ACHN (cell line): Measurements from ENCODE around the gene QPCTL.
"Not testable (repeated sequence)": the region's sequence is repeated elsewhere in the genome, so short reads cannot be mapped to it uniquely, and the experiment has no call there.

Source experiments
- DNase-seq: peaks from one replicate; pipeline ENCODE4 v3.0.0-alpha.2; 2015
- in situ Hi-C: cut with HindIII; loops from 2 replicates; pipeline ENCODE4 v1.10.0; 2017; ENCODE audit warnings: low sequenced_read_pairs, low pct_ligation_motif_present, low pct_unique_long_range_greater_than_20kb

QPCTL gene

GRCh38 chr19:45670670-45671453, 21.6 kb upstream of the QPCTL start:
- peak; percentile 61 for DNase-seq
- in situ Hi-C loops = no loop called here

GRCh38 chr19:45674946-45675345, 17.5 kb upstream of the QPCTL start:
- no peak for DNase-seq
- in situ Hi-C loops = no loop called here

DNA sequence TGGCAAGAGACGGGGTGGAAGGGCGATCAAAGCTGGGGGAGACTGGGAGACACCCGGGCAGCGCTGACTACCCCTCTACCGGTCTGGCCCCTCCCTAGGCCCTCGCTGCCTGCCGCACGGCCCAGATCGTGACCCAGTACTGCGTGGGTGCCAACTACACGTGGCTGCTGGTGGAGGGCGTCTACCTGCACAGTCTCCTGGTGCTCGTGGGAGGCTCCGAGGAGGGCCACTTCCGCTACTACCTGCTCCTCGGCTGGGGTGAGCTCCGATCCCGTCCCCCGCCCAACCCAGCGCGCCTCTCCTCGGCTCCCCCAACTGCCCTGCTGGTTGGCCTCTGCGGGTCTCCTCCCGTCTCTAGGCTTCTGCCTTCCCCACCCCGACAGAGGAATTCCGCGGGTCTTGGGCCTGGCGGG, 15.6 kb upstream of the QPCTL start:
- in situ Hi-C loops = no loop called here
- no peak for DNase-seq

GRCh38 chr19:45677351-45678230, 14.9 kb upstream of the QPCTL start:
- peak; percentile 87 for DNase-seq
- in situ Hi-C loops = no loop called here

DNA sequence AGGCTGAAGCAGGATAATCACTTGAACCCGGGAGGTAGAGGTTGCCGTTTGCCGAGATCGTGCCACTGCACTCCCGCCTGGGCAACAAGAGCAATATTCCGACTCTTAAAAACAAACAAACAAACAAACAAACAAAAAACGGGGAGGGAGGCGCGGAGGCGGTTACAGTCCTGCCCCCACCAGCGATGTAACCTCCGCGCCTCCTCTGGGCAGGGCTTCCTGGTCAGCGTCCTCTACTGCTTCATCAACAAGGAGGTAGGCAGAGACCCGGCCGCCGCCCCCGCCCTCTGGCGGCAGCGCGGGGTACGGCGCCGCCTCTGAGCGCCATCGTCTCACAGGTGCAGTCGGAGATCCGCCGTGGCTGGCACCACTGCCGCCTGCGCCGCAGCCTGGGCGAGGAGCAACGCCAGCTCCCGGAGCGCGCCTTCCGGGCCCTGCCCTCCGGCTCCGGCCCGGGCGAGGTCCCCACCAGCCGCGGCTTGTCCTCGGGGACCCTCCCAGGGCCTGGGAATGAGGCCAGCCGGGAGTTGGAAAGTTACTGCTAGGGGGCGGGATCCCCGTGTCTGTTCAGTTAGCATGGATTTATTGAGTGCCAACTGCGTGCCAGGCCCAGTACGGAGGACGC, 11.0 kb upstream of the QPCTL start:
- DNase-seq = peak; percentile 82
- in situ Hi-C loops = no loop called here

DNA sequence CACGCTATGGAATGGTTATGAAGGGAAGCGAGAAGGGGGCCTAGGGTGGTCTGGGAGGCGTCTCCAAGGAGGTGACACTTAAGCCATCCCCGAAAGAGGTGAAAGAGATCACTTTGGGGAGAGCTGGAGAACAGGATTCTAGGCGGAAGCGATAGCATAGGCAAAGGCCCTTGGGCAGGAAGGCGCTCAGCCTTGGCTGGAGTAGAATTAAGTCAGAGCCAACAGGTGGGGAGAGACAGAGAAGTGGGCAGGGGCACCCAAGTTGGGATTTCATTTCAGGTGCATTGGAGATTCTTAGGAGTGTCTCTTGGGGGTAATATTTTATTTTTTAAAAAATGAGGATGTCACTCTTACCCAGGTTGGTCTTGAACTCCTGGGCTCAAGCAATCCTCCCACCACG, 10.3 kb upstream of the QPCTL start:
- no peak for DNase-seq
- in situ Hi-C loops = no loop called here

DNA sequence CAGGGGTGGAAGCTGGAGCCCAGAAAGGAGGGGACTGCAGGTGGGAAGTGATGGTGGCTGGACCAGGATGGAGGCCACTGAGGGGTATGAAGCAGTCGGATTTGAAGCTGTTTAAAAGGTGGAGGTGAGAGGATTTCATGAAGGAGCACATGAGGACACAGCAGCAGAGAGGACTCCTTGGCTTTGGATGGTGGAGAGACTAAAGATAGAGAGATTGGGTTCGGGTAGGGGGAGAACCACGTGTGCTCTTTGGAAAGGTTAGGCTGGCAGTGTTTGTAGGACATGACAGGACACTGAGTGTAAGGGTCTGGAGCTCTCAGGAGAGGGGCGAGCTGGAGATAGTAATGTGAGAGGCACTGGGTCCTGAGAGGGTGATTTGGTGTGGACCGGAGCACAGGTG, 9.6 kb upstream of the QPCTL start:
- DNase-seq = no peak
- in situ Hi-C loops = no loop called here

- DNase-seq, in situ Hi-C loops: not testable (repeated sequence)
These were observed 7.4 kb upstream of the QPCTL start for GRCh38 chr19:45685045-45685444.

DNA sequence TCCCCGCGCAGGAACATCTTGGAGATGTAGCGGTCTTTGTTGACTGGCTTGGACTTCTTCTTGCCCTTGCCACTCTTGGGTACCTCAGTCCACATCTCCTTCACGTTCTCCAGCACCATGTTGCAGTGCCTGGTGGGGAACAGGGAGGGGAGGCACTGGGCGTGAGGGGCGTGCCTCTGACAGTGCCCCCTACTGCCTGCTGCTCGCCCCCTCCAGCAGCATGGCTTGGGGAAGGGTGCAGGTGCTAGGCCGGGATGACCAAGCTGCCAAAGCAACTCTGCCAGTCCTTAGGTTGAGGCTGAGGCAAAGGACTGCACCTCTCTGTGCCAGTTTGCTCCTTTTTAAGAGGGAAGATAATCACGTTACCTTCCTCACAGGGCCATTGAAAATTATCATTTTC, 4.9 kb upstream of the QPCTL start:
- in situ Hi-C loops = no loop called here
- DNase-seq = no peak

GRCh38 chr19:45691516-45692186, 815 bp upstream of the QPCTL start, which contains the start of gene SNRPD2:
TSS of gene SNRPD2 (minus strand) at chr19:45691953. CDS start at chr19:45691888, 65 bp downstream.
- DNase-seq = peak; percentile 93
- in situ Hi-C loops = no loop called here

- in situ Hi-C loops = no loop called here
- peak; percentile 70 for DNase-seq
These were observed 781 bp downstream of the QPCTL start for GRCh38 chr19:45693106-45693788.

DNA sequence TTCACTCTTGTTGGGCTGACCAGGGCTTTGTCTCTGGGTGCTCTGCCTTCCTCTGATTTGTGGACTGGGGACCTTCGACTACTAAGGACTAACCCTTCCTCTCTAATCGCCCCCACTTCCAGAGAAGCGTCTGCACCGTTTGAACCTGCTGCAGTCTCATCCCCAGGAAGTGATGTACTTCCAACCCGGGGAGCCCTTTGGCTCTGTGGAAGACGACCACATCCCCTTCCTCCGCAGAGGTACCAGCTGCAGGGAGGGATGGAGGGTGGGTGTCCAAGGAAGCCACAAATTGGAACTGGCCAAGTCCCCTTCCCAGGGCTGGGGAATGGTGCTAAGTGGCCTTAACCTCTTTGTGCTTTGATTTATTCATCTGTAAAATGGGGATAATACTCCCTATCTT, 9.2 kb downstream of the QPCTL start:
- in situ Hi-C loops = no loop called here

DNA sequence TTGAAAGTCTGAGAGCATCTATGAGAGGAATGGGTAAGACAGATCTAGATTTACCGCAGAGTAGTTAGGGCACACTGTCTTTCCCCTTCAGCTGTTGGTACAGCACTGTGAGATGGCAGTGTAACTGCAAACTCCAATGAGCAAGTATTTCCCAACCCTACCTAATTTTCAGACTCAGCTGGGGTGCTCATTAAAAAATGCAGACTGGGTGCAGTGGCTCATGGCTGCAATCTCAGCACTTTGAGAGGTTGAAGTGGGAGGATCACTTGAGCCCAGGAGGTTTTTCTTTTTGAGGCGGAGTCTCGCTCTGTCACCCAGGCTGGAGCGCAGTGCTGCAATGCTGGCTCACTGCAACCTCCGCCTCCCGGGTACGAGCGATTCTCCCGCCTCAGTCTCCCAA, 12.6 kb downstream of the QPCTL start:
- in situ Hi-C loops = no loop called here
- no peak for DNase-seq

More for the DNA sequence above, 9.2 kb downstream of the QPCTL start:
- DNase-seq = no peak

DNA sequence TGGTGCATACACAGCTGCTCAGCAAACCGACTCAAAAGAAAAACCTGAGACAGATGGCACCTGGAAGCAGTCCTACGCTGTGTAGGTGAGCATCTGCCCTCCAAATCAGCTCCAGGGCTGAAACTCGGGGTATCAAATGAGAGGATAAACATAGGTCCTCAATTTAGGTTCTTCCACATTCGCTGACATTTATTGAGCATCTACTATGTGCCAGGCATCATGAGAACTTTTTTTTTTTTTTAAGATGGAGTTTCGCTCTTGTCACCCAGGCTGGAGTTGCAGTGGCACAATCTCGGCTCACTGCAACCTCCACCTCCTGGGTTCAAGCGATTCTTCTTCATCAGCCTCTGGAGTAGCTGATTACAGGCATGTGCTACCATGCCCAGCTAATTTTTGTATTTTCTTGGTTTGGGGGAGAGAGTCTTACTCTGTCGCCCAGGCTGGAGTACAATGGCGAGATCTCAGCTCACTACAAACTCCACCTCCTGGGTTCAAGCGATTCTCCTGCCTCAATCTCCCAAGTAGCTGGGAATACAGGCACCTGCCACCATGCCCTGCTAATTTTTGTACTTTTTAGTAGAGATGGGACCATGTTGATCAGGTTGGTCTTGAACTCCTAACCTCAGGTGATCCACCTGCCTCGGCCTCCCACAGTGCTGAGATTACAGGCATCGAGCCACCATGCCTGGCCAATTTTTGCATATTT, 13.4 kb downstream of the QPCTL start:
- no peak for DNase-seq
- in situ Hi-C loops = no loop called here

DNA sequence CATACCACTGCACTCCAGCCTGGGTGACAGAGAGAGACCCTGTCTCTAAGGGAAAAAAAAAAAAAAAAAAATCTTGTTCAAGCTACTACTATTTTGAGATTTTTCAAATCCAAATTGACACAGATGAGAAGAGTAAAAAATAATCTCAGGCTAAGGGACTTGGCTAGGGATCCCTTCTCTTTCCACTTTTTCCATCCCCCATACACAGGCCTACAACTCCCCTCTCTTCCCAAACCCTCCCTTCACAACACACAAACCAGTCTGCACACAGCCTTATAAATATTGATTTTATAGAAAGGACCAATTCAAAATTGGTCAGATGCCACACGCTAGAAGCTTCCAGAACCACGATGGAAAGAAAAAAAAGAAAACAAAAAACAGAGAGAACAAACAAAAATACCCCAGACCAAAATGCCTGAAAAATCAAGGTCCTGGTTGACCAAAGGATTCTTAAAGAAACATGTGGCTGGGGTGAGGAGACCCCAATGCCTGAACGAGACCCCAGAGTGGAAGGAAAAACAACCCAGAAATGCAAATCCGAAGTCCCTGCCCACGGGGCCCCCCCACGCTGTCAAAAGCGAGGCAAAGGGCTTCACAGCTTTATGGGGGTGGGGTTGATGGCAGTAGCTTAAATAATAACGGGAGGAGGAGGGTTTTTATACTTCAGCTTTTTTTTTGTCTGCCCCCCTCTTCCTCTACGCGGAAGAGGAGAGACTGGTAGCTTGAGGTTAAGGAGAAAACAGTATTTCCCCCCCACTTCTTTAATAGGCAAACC, 18.1 kb downstream of the QPCTL start:
- DNase-seq = no peak
- in situ Hi-C loops = no loop called here

- no peak for DNase-seq
- in situ Hi-C loops = no loop called here
These were observed 19.6 kb downstream of the QPCTL start for GRCh38 chr19:45711851-45712698.
